Hepatocyte (in vitro differentiated cells): ENCODE data around the gene OBP2A.

Experiments
- EZH2 ChIP-seq: fragments of 200-600 bp; sonication (generic); IDR thresholded peaks from 2 replicates; pipeline ENCODE4 v1.6.1; 2016; ENCODE audit warnings: antibody characterized with exemption, mild to moderate bottlenecking, borderline replicate concordance
- EZH2phosphoT487 ChIP-seq: fragments of 200-600 bp; sonication (generic); IDR thresholded peaks from one replicate; pipeline ENCODE4 v1.6.1; 2018; ENCODE audit warnings: antibody characterized with exemption, mild to moderate bottlenecking, low read depth, moderate library complexity; ENCODE audit not compliant: unreplicated experiment, severe bottlenecking
- TF ChIP-seq, protein P1 (sequence below): fragments of 200-600 bp; sonication (generic); IDR thresholded peaks from 2 replicates; pipeline ENCODE4 v1.5.1; 2016; ENCODE audit warnings: antibody characterized with exemption, mild to moderate bottlenecking; ENCODE audit not compliant: poor library complexity

DNA sequence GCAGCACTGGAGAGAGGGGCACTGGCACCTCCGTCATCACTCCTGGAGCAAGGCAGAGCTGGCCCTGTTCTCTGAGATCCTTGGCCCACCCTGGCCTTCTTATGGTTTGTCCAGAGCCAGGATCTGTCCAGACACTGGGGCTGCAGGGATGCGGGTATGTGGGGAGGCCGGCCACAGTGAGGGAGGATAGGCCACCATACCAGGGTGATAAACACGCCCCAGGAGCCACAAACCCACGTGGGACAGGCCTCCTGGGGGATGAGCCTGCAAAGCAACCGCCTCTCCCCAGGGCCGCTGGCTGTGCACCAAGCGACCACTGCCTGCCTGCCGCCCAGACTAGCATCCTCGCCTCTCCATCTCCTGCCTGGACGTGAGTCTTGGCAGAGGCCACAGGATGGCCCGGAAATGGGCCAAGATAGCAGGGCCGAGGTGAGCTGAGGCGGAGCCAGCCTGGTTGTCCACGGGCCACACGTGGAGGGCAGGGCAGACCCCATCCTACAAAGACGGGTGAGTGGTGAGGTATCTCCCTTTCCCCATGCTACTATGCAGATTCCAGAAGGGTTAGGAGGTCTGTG is 4.5 kb downstream of the OBP2A start:
- TF ChIP-seq, protein P1, sequence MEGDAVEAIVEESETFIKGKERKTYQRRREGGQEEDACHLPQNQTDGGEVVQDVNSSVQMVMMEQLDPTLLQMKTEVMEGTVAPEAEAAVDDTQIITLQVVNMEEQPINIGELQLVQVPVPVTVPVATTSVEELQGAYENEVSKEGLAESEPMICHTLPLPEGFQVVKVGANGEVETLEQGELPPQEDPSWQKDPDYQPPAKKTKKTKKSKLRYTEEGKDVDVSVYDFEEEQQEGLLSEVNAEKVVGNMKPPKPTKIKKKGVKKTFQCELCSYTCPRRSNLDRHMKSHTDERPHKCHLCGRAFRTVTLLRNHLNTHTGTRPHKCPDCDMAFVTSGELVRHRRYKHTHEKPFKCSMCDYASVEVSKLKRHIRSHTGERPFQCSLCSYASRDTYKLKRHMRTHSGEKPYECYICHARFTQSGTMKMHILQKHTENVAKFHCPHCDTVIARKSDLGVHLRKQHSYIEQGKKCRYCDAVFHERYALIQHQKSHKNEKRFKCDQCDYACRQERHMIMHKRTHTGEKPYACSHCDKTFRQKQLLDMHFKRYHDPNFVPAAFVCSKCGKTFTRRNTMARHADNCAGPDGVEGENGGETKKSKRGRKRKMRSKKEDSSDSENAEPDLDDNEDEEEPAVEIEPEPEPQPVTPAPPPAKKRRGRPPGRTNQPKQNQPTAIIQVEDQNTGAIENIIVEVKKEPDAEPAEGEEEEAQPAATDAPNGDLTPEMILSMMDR = no peak
- no peak for TF ChIP-seq EZH2
- TF ChIP-seq EZH2phosphoT487 = no peak
